Aorta (tissue), 5 donors: ENCODE data around the gene IQCM. TPM values are rescaled to one million over a fixed set of nuclear protein-coding genes. Genes with fewer than 3 reads are reported as not detected.

ENCODE experiments used
- ATAC-seq: fragments of 200-7000 bp; cut with Tn5 transposase; one replicate; pipeline ENCODE4 v1.9.1; 2022; ENCODE audit warnings: moderate library complexity; ENCODE audit not compliant: low FRiP score
- DNase-seq, 2 donors: peaks; one replicate each; pipeline ENCODE4 v3.0.0-alpha.2; 2020
- H3K27ac ChIP-seq, 2 donors: one replicate each; pipeline ENCODE4 v1.5.1; 2013; ENCODE audit warnings: low read length in 2 of 2, mild to moderate bottlenecking in 2 of 2, moderate library complexity in 2 of 2, control low read depth in 1 of 2, inconsistent platforms in 1 of 2, low read depth in 1 of 2
- H3K27me3 ChIP-seq, 2 donors: one replicate each; pipeline ENCODE4 v1.6.1; 2013; ENCODE audit warnings: control low read depth in 1 of 2, low read length in 1 of 2, mild to moderate bottlenecking in 1 of 2, moderate library complexity in 1 of 2; ENCODE audit not compliant: insufficient read depth in 2 of 2, control insufficient read depth in 1 of 2
- H3K36me3 ChIP-seq, 2 donors: one replicate each; pipeline ENCODE4 v1.6.1; 2013; ENCODE audit warnings: control low read depth in 1 of 2, low read length in 1 of 2, mild to moderate bottlenecking in 1 of 2; ENCODE audit not compliant: insufficient read depth in 2 of 2, control insufficient read depth in 1 of 2
- H3K4me1 ChIP-seq, 2 donors: one replicate each; pipeline ENCODE4 v1.6.1; 2013; ENCODE audit warnings: low read length in 2 of 2, control low read depth in 1 of 2, mild to moderate bottlenecking in 1 of 2, moderate library complexity in 1 of 2; ENCODE audit not compliant: insufficient read depth in 2 of 2, control insufficient read depth in 1 of 2
- H3K4me3 ChIP-seq, 2 donors: one replicate each; pipeline ENCODE4 v1.5.1; 2013; ENCODE audit warnings: low read length in 2 of 2, control low read depth in 1 of 2, mild to moderate bottlenecking in 1 of 2
- H3K9me3 ChIP-seq: one replicate; pipeline ENCODE4 v1.6.1; 2013; ENCODE audit warnings: mild to moderate bottlenecking, low read length; ENCODE audit not compliant: control insufficient read depth
- WGBS, 2 donors: extraction: QIAGEN DNeasy Blood & Tissue Kit; methylation state at CpG; one replicate each; pipeline ENCODE4 v1.1.7; 2013; 5-methylcytosine and 5-hydroxymethylcytosine counted together
- intact Hi-C, 2 donors: fragments of 100-400 bp; cut with DNase I; formaldehyde crosslinking; loops; one replicate each; pipeline versions ENCODE4 v1.14.2 to v1.15.0; 2022
- polyA plus RNA-seq, 2 donors: library from polyadenylated mRNA; stranded (reverse); fragments of 200-250 nt; gene quantifications; one replicate each; pipeline ENCODE4 v1.2.3, GENCODE V29; 2013
- total RNA-seq, 2 donors: library from RNA; stranded (reverse); fragmentation: NEBNext Ultra II Directional; extraction: Animal tissue kit (Norgen Biotek cat#: 25700); gene quantifications; one replicate each; pipeline ENCODE4 v1.2.1, GENCODE V29; 2021
- donor health status: healthy with polysubstance abuse.
- donor health status: Bipolar disorder and iron deficiency.
- donor health status: DM: no; HTN: no; CAD: no.
- donor health status: DM: no; HTN: no; CAD: no.
- donor health status: DM: yes; HTN: yes; CAD: no.

The IQCM gene
- total and polyA plus RNA-seq, 4 donors, result not detected

- Histone ChIP-seq H3K4me3 (no peak overlapping the region), H3K9me3 (peaks cover 7% of the 10 kb centered on the region), H3K27me3 (no peaks in the 10 kb centered on the region), H3K27ac (no peak overlapping the region), H3K36me3 (no peaks in the 10 kb centered on the region), H3K4me1 (no peaks in the 10 kb centered on the region)
- intact Hi-C loops, result no loop called here
- DNase-seq (no peak), ATAC-seq (no peak)
- 95 to 97% methylated on average over 1 of the region's 1 CpG for WGBS, 2 donors
Observed at GRCh38 chr4:149605601-149606378, 209.9 kb downstream of the IQCM start.

GRCh38 chr4:149604827-149605226 is 210.8 kb downstream of the IQCM start:
- Histone ChIP-seq H3K4me1 (no peaks in the 10 kb centered on the region), H3K9me3 (peaks cover 7% of the 10 kb centered on the region), H3K27ac (no peak overlapping the region), H3K4me3 (no peak overlapping the region), H3K27me3 (no peaks in the 10 kb centered on the region), H3K36me3 (no peaks in the 10 kb centered on the region)
- no peak for ATAC-seq
- intact Hi-C loops, result no loop called here
- DNase-seq, result no peak

GRCh38 chr4:149595500-149595899 is 220.1 kb downstream of the IQCM start:
- Histone ChIP-seq H3K9me3 (no peaks in the 10 kb centered on the region), H3K27ac (no peak overlapping the region), H3K4me3 (no peak overlapping the region), H3K27me3 (no peaks in the 10 kb centered on the region), H3K36me3 (no peaks in the 10 kb centered on the region), H3K4me1 (no peaks in the 10 kb centered on the region)
- no peak for DNase-seq
- WGBS, 2 donors, result 44 to 47% methylated on average over 2 of the region's 2 CpGs
- no peak for ATAC-seq
- intact Hi-C loops, result no loop called here

- intact Hi-C loops, result no loop called here
- H3K4me1 ChIP-seq, result no peaks in the 10 kb centered on the region
- no peak overlapping the region for H3K27ac ChIP-seq
- no peak for ATAC-seq
- 76 to 78% methylated on average over 1 of the region's 1 CpG for WGBS, 2 donors
- no peaks in the 10 kb centered on the region for H3K36me3 ChIP-seq
- no peak overlapping the region for H3K4me3 ChIP-seq
- H3K27me3 ChIP-seq, result no peaks in the 10 kb centered on the region
- DNase-seq, result no peak
- H3K9me3 ChIP-seq, result no peaks in the 10 kb centered on the region
Observed at GRCh38 chr4:149589826-149590225, 225.8 kb downstream of the IQCM start.

- no peak for DNase-seq
- WGBS, 2 donors, result 10 to 12% methylated on average over 1 of the region's 1 CpG
Observed at GRCh38 chr4:149584722-149585121, 230.9 kb downstream of the IQCM start.

GRCh38 chr4:149574971-149575370 is 240.7 kb downstream of the IQCM start:
- Histone ChIP-seq H3K27ac (no peak overlapping the region), H3K27me3 (no peaks in the 10 kb centered on the region), H3K4me1 (no peaks in the 10 kb centered on the region), H3K4me3 (no peak overlapping the region), H3K36me3 (no peaks in the 10 kb centered on the region), H3K9me3 (peaks cover 2% of the 10 kb centered on the region)
- ATAC-seq (no peak), DNase-seq (no peak)
- 64 to 68% methylated on average over 4 of the region's 4 CpGs for WGBS, 2 donors
- intact Hi-C loops, result loop anchor here in 1 of 2 donors (5.0 kb wide), 1 partner anchor 668 kb away; no protein-coding TSS in a partner anchor

More at GRCh38 chr4:149584722-149585121, 230.9 kb downstream of the IQCM start:
- Histone ChIP-seq H3K9me3 (no peaks in the 10 kb centered on the region), H3K4me3 (no peak overlapping the region), H3K36me3 (no peaks in the 10 kb centered on the region), H3K27me3 (no peaks in the 10 kb centered on the region), H3K4me1 (no peaks in the 10 kb centered on the region), H3K27ac (no peak overlapping the region)
- intact Hi-C loops, result no loop called here
- ATAC-seq, result no peak

- intact Hi-C loops, result loop anchor here in 1 of 2 donors (5.0 kb wide), 1 partner anchor 665 kb away; no protein-coding TSS in a partner anchor
- no peaks in the 10 kb centered on the region for H3K4me1 ChIP-seq
- H3K27me3 ChIP-seq, result no peaks in the 10 kb centered on the region
- H3K36me3 ChIP-seq, result no peaks in the 10 kb centered on the region
- 82 to 89% methylated on average over 1 of the region's 1 CpG for WGBS, 2 donors
- no peak for DNase-seq
- no peak overlapping the region for H3K27ac ChIP-seq
- no peaks in the 10 kb centered on the region for H3K9me3 ChIP-seq
- H3K4me3 ChIP-seq, result no peak overlapping the region
- no peak for ATAC-seq
Observed at GRCh38 chr4:149572716-149573115, 242.9 kb downstream of the IQCM start.

GRCh38 chr4:149555799-149556198 is 259.8 kb downstream of the IQCM start:
- no peak for ATAC-seq
- intact Hi-C loops, result no loop called here
- WGBS, 2 donors, result 80 to 82% methylated on average over 1 of the region's 1 CpG
- no peaks in the 10 kb centered on the region for H3K4me1 ChIP-seq
- H3K27me3 ChIP-seq, result no peaks in the 10 kb centered on the region
- no peaks in the 10 kb centered on the region for H3K36me3 ChIP-seq
- H3K27ac ChIP-seq, result no peak overlapping the region
- no peak for DNase-seq
- H3K9me3 ChIP-seq, result no peaks in the 10 kb centered on the region
- no peak overlapping the region for H3K4me3 ChIP-seq

- ATAC-seq (no peak), DNase-seq (no peak)
- Histone ChIP-seq H3K36me3 (no peaks in the 10 kb centered on the region), H3K4me1 (no peaks in the 10 kb centered on the region), H3K9me3 (no peaks in the 10 kb centered on the region), H3K4me3 (no peak overlapping the region), H3K27me3 (no peaks in the 10 kb centered on the region), H3K27ac (no peak overlapping the region)
- intact Hi-C loops, result no loop called here
- 63 to 74% methylated on average over 1 of the region's 1 CpG for WGBS, 2 donors
Observed at GRCh38 chr4:149555146-149555545, 260.5 kb downstream of the IQCM start.
